Lung (tissue), 12 donors: Measurements from ENCODE around the gene BLOC1S1. TPM values are rescaled to one million over a fixed set of nuclear protein-coding genes. Genes with fewer than 3 reads are reported as not detected.

Experiments
- ATAC-seq: fragments of 200-7000 bp; cut with Tn5 transposase; one replicate; pipeline ENCODE4 v1.9.1; 2020; ENCODE audit warnings: moderate number of reproducible peaks; ENCODE audit not compliant: insufficient read depth, low FRiP score
- DNase-seq, 3 donors: peaks; one replicate each; pipeline ENCODE4 v3.0.0-alpha.2; 2013 to 2017
- H3K27ac ChIP-seq, 2 donors: one replicate each; pipeline ENCODE4 v1.5.1; 2013; ENCODE audit warnings: mild to moderate bottlenecking in 2 of 2, moderate library complexity in 2 of 2, control low read depth in 1 of 2, inconsistent platforms in 1 of 2, low read depth in 1 of 2, low read length in 1 of 2
- H3K27me3 ChIP-seq, 3 donors: one replicate each; pipeline ENCODE4 v1.5.1; 2013; ENCODE audit warnings: low read length in 2 of 3; ENCODE audit not compliant: control insufficient read depth in 3 of 3, insufficient read depth in 3 of 3
- H3K36me3 ChIP-seq, 4 donors: one replicate each; pipeline ENCODE4 v1.5.1; 2013; ENCODE audit warnings: low read length in 4 of 4, mild to moderate bottlenecking in 1 of 4, moderate library complexity in 1 of 4; ENCODE audit not compliant: control insufficient read depth in 4 of 4, insufficient read depth in 4 of 4
- H3K4me1 ChIP-seq, 5 donors: one replicate each; pipeline ENCODE4 v1.5.1; 2013; ENCODE audit warnings: low read length in 5 of 5, mild to moderate bottlenecking in 2 of 5, moderate library complexity in 1 of 5; ENCODE audit not compliant: control insufficient read depth in 5 of 5, insufficient read depth in 5 of 5
- H3K4me3 ChIP-seq: one replicate; pipeline ENCODE4 v1.5.1; 2013; ENCODE audit warnings: mild to moderate bottlenecking, control low read depth, moderate library complexity
- H3K9ac ChIP-seq, 2 donors: one replicate each; pipeline ENCODE4 v1.5.1; 2013; ENCODE audit warnings: low read length in 2 of 2, control low read depth in 1 of 2; ENCODE audit not compliant: insufficient read depth in 1 of 2
- H3K9me3 ChIP-seq, 4 donors: one replicate each; pipeline ENCODE4 v1.5.1; 2013; ENCODE audit warnings: low read length in 3 of 4, mild to moderate bottlenecking in 1 of 4, moderate library complexity in 1 of 4; ENCODE audit not compliant: control insufficient read depth in 4 of 4, insufficient read depth in 3 of 4
- WGBS, 2 donors: extraction: QIAGEN DNeasy Blood & Tissue Kit; methylation state at CpG; one replicate each; pipeline ENCODE4 v1.1.7; 2013; 5-methylcytosine and 5-hydroxymethylcytosine counted together
- polyA plus RNA-seq, 2 donors: library from polyadenylated mRNA; stranded (reverse); fragments of 200-250 nt; gene quantifications; one replicate each; pipeline ENCODE4 v1.2.1, GENCODE V29; 2013
- total RNA-seq, 2 donors: library from RNA; depleted of rRNA in 1 of 2; stranded (reverse); fragments of >200 nt in 1 of 2; gene quantifications; one replicate each; pipeline ENCODE4 v1.2.1, GENCODE V29; 2014 to 2021
- TF ChIP-seq, protein P1 (sequence below): IDR thresholded peaks from 2 replicates; pipeline ENCODE4 v1.5.1; 2012; ENCODE audit warnings: mild to moderate bottlenecking; ENCODE audit errors: control extremely low read depth, extremely low read depth
- donor health status: control.
- donor health status: control.
- donor health status: Bipolar disorder and iron deficiency.
- donor health status: healthy.
- donor health status: DM: yes; HTN: yes; CAD: no.

Gene BLOC1S1
- total and polyA plus RNA-seq, 4 donors: 53.9 to 374 (median 242) TPM

DNA sequence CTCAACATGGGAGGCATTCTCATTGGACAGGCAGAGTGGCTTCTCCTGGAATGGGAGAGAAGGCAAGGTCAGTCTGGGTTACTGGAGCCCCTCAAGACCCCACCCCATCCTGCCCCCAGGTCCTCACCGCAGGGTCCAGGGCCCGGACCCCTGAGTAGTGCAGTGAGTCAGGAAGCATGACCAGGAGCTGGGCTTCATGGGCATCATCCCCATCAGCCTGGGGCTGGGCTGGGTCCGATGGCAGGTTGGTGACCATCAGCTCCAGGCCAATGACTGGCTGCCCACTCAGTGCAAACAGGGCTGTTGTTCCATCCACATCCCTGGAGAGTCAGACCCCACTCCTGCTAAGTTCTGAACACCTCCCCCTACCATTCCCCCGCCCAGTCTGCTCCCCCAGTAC is 21.2 kb upstream of the BLOC1S1 start:
- Histone ChIP-seq H3K27ac (no peak overlapping the region), H3K4me1 (no peaks in the 10 kb centered on the region), H3K27me3 (no peaks in the 10 kb centered on the region), H3K9ac (no peak overlapping the region), H3K4me3 (no peak overlapping the region), H3K36me3 (peaks cover 0 to 1% (median 0%) of the 10 kb centered on the region in 4 donors), H3K9me3 (no peaks in the 10 kb centered on the region)
- WGBS, 2 donors: 95% methylated on average over 4 of the region's 4 CpGs
- no peak for ATAC-seq
- no peak for DNase-seq
- TF ChIP-seq, protein P1, sequence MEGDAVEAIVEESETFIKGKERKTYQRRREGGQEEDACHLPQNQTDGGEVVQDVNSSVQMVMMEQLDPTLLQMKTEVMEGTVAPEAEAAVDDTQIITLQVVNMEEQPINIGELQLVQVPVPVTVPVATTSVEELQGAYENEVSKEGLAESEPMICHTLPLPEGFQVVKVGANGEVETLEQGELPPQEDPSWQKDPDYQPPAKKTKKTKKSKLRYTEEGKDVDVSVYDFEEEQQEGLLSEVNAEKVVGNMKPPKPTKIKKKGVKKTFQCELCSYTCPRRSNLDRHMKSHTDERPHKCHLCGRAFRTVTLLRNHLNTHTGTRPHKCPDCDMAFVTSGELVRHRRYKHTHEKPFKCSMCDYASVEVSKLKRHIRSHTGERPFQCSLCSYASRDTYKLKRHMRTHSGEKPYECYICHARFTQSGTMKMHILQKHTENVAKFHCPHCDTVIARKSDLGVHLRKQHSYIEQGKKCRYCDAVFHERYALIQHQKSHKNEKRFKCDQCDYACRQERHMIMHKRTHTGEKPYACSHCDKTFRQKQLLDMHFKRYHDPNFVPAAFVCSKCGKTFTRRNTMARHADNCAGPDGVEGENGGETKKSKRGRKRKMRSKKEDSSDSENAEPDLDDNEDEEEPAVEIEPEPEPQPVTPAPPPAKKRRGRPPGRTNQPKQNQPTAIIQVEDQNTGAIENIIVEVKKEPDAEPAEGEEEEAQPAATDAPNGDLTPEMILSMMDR: no peak

DNA sequence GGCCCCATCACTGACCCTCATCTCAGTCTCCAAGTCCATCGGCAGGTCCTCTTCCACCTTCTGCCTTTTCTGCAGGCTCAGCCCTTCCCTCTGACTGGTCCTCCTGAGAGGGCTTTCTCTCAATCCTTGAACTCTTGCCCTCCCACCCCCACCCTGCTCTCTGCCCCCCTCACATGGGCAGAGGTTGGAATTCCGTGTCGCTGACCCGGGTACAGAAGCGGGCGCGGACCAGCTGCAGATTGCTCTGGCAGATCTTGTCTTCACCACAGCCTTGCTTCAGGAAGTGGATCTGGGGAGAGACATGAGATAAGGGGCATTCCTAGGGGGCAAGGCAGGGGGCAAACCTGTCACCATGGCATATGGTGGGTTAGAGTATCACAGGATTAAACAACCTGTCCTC is 20.5 kb upstream of the BLOC1S1 start:
- no peak overlapping the region for H3K27ac ChIP-seq
- DNase-seq: no peak
- H3K27me3 ChIP-seq: no peaks in the 10 kb centered on the region
- peaks cover 0 to 1% (median 0%) of the 10 kb centered on the region in 4 donors for H3K36me3 ChIP-seq
- TF ChIP-seq, protein P1: no peak
- H3K9ac ChIP-seq: no peak overlapping the region
- 77 to 85% methylated on average over 7 of the region's 7 CpGs for WGBS, 2 donors
- no peaks in the 10 kb centered on the region for H3K9me3 ChIP-seq
- no peaks in the 10 kb centered on the region for H3K4me1 ChIP-seq
- ATAC-seq: no peak
- H3K4me3 ChIP-seq: no peak overlapping the region

DNA sequence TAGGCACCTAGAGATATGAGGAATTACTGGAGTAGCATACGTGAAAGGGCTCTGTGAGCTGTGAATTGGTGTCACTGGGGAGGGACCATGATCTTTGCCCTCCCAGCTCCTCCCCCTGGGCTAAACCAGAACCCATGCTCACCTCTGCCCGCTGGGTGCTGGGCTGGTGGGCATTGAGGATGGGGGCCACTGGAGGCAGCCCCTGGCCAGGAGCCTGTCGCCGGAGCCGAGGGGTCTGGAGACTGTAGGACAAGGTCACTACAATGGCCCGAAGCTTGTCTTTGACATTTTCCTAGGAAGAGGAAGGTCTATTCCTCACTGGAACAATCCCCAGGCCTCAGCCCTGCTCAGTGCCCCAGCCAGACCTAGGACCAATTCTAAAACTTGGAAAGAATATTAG is 19.7 kb upstream of the BLOC1S1 start:
- no peak overlapping the region for H3K9ac ChIP-seq
- DNase-seq (no peak), ATAC-seq (no peak)
- no peak overlapping the region for H3K27ac ChIP-seq
- no peaks in the 10 kb centered on the region for H3K27me3 ChIP-seq
- H3K36me3 ChIP-seq: peaks cover 0 to 1% (median 0%) of the 10 kb centered on the region in 4 donors
- no peaks in the 10 kb centered on the region for H3K4me1 ChIP-seq
- H3K4me3 ChIP-seq: no peak overlapping the region
- H3K9me3 ChIP-seq: no peaks in the 10 kb centered on the region
- 94 to 95% methylated on average over 6 of the region's 6 CpGs for WGBS, 2 donors
- TF ChIP-seq, protein P1: no peak

DNA sequence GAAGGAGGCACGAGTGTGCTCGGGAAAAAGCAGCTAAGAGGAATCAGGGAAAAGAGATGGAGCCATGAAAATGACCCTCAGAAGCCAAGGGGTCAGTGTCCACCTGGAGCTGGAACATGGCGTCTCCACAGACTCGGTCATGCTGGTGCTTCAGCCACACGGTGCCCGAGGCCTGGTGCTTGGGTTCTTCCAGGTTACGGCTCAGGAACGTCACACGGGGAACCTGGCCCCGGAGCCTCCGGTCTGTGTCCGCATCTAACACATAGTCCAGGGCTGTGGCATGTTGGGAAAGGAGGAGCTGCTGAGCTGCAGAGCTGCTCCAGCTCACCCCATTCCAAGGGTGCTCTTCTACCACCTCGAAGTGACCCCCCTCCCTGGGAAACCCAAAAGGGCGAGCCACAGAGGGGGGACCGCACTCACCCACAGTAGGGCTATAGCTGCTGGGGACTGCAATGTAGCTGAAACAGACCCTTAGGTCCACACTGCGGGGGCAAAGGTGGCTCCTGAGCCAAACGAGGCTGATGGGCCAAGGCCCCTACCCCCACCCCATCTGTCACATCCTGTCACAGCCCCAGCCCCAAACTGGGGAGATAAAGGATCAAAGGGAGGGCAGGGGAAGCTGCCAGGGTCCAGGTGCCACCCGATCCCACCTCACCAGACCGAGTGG is 18.9 kb upstream of the BLOC1S1 start:
- Histone ChIP-seq H3K9me3 (no peaks in the 10 kb centered on the region), H3K4me3 (no peak overlapping the region), H3K27me3 (no peaks in the 10 kb centered on the region), H3K9ac (no peak overlapping the region), H3K27ac (no peak overlapping the region), H3K4me1 (no peaks in the 10 kb centered on the region), H3K36me3 (peaks cover 0 to 1% (median 0%) of the 10 kb centered on the region in 4 donors)
- 85 to 87% methylated on average over 19 of the region's 19 CpGs for WGBS, 2 donors
- DNase-seq: no peak
- TF ChIP-seq, protein P1: no peak
- no peak for ATAC-seq
